ENCODE data around the gene SLC27A3.
"Not testable (repeated sequence)": the region's sequence is repeated elsewhere in the genome, so short reads cannot be mapped to it uniquely, and the experiment has no call there.

Gene SLC27A3

GRCh38 chr1:153763365-153764225 lies 11.6 kb upstream of the SLC27A3 start:
- DNase-seq (ENCODE audit: low spot score): peak; percentile 79

- DNase-seq (ENCODE audit: low spot score): no peak
Measured at GRCh38 chr1:153764310-153764709, 10.9 kb upstream of the SLC27A3 start.

GRCh38 chr1:153766663-153767062 lies 8.5 kb upstream of the SLC27A3 start:
- not testable (repeated sequence) for DNase-seq (ENCODE audit: low spot score)

- DNase-seq (ENCODE audit: low spot score): no peak
Measured at GRCh38 chr1:153767519-153767918, 7.7 kb upstream of the SLC27A3 start.

DNA sequence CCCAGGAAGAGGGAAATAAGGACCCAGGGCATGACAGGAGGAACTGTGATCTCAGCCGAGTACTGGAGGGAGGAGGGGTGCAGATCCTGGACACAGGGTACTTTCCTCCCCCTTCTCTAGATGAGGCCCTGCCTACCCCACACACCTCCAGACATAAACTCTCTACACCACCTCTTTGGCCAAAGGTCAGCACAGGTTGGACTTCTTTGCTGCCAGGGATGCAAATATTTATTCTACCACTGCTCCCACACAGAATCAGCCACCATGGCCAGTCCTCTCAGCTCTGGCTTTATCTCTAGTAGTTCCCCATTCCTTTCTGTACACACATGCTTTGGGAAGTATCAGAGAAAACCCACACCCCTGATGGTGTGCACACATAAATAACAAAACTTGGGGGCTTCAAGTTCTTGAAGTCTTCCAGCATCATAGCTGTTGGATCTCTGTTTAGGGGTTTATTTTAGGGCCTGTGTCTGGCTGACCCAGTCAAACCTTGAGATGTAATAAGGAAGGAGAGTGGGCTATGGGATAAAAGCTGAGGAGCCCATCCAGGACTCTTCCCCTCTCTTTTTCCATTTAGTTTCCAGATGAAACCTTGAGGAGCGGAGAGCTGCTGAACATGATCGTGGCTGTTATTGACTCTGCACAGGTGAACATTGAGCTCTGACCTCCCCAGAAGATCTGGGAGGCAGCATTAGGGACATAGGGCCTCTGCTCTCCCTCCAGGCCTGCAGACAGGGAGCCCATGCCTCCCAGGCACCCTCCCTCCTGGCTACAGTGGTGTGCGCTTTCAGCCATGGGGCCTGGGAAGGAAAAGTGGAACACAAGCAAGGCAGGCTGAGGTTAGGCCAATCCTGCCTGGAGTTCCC lies 6.7 kb upstream of the SLC27A3 start:
- no peak for DNase-seq (ENCODE audit: low spot score)

DNA sequence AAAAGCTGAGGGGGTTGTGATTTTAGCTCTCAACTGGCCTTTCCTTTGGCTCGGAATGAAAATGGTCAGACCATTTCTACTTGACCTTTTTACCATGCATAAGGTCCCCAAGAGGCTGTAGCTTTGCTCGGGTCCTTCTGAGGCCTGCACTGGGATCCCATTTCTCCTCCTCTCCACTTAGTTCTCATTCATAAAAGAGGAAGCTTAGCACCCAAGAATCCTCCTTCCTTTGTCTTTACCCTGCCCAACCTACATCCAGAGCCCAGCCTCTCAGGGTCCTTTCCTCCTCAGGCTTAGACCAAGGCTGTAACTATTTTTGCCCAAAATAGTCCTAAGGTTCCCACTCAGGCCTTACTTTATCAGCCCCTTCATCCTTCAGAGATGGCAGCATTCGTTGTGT lies 6.0 kb upstream of the SLC27A3 start:
- no peak for DNase-seq (ENCODE audit: low spot score)

GRCh38 chr1:153770797-153771196 lies 4.4 kb upstream of the SLC27A3 start:
- no peak for DNase-seq (ENCODE audit: low spot score)

- DNase-seq (ENCODE audit: low spot score): no peak
Measured at GRCh38 chr1:153771261-153771660, 3.9 kb upstream of the SLC27A3 start.

DNA sequence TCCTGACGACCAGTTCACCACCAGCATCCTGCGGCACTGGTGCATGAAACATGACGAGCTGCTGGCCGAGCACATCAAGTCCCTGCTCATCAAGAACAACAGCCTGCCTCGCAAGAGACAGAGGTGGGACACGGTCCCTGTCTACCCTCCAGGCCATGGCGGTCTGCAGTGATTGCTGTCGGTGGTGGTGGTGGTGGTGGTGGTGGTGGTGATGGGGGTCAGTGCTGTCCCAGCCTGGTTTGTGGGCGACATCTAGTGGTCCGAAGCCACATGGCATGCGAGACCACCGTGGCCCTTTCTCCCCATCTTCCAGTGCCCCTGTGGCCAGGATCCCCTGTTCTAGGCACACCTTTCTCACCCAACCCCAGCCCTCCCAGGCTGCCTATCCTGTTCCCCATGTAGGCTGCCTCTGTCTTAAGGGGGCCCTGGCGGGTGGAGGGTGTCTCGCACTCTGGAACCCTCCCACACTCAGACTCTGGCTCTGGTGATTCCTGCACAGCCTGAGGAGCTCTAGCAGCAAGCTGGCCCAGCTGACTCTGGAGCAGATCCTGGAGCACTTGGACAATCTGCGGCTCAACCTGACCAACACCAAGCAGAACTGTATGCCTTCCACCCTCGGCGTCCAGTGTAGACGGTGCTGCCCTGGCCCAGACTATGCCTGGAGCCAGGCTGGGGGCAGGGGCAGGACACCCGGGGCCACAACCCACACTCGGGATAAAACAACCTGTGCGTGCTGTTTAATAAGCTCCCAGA lies 3.2 kb upstream of the SLC27A3 start:
- no peak for DNase-seq (ENCODE audit: low spot score)

- DNase-seq (ENCODE audit: low spot score): peak; percentile 56
Measured at GRCh38 chr1:153773096-153773921, 1.9 kb upstream of the SLC27A3 start.

DNA sequence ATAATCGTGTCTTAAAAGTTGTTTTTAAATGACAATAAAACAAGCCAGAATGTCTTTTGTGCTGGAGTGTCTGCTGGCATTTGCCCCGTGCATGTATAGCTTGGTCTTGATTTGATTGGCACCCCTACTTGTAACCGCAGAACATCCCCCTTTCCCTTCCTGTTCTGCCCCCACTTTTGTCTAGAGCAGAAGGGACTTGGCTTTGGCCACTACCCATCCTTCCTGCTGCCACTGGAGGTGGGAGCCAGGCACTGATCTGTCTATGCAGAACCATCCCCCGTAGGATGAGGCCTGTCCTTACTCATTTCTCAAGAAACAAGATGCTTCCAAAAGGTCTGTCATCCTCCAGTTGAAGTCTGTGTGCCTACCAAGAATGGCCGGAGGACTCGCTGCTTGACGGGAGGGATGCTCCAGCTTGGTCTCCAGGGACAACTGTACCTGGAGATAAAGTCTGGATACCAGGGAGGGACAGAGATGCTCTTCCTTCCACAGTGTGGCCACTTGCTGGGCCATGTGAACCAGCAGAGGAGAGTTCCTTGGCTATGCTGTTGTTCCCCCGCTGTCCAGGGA lies 1.1 kb upstream of the SLC27A3 start:
- DNase-seq (ENCODE audit: low spot score): no peak

- no peak for DNase-seq (ENCODE audit: low spot score)
Measured at GRCh38 chr1:153775458-153776327, 486 bp downstream of the SLC27A3 start.

DNA sequence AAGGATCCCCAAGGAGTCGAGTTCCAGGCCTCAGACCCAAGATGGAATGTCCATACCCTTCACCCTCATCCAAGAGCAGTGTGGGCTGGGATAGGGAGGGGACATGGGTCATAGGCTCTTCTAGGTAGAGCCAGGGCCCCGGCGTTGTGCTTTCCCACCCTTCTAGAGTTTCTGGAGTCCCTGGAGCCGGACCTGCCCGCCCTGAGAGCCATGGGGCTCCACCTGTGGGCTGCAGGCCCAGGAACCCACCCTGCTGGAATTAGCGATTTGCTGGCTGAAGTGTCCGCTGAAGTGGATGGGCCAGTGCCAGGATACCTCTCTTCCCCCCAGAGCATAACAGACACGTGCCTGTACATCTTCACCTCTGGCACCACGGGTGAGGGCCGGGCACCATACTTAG lies 1.1 kb downstream of the SLC27A3 start:
- DNase-seq (ENCODE audit: low spot score): no peak

GRCh38 chr1:153776845-153777370 lies 1.7 kb downstream of the SLC27A3 start:
- DNase-seq (ENCODE audit: low spot score): no peak

DNA sequence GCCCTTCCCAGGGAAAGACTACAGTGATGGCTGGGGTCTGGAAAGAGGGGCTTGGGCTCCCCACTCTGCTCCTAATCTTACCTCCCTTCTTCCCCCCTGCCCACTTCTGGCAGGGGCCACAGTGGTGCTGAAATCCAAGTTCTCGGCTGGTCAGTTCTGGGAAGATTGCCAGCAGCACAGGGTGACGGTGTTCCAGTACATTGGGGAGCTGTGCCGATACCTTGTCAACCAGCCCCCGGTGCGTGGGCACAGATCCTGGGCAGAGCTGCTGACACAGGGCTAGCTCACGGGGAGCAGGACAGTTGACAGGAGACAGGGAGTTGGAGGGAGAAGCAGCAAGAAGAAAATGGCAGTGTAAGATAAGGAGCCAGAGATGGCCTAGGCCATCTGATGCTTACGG lies 2.4 kb downstream of the SLC27A3 start:
- DNase-seq (ENCODE audit: low spot score): no peak

- no peak for DNase-seq (ENCODE audit: low spot score)
Measured at GRCh38 chr1:153778051-153778823, 3.0 kb downstream of the SLC27A3 start.

DNA sequence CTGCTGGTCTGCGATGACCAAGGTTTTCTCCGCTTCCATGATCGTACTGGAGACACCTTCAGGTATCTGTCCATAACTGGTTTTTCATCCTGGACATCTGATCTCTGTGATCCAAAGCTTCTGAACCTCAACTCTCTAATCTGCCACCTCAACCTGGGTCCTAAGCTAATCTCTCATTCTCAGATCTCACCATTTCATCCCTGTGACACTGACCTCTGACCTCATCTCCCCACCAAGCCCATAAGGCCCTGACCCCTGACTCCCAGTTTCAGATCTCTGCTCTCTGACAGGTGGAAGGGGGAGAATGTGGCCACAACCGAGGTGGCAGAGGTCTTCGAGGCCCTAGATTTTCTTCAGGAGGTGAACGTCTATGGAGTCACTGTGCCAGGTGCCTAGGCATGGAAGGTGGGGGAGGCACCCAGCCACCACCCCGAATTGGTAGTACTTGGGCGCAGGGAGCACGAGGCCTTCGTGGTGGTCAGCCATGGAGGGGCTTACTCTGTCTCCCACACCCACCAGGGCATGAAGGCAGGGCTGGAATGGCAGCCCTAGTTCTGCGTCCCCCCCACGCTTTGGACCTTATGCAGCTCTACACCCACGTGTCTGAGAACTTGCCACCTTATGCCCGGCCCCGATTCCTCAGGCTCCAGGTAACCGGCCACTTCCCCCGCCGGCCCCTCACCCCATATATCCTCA lies 3.8 kb downstream of the SLC27A3 start:
- DNase-seq (ENCODE audit: low spot score): no peak

- no peak for DNase-seq (ENCODE audit: low spot score)
Measured at GRCh38 chr1:153779781-153780541, 4.8 kb downstream of the SLC27A3 start.
